ENCODE results near the gene OSBPL10.
"Not testable (repeated sequence)": the region's sequence is repeated elsewhere in the genome, so short reads cannot be mapped to it uniquely, and the experiment has no call there.

OSBPL10 gene

GRCh38 chr3:31981206-31982181 lies at the start of gene OSBPL10, which contains the start of gene ZNF860:
TSS of gene OSBPL10 (minus strand) at chr3:31981262. CDS start at chr3:31981179, 83 bp downstream.
TSS of gene ZNF860 (plus strand) at chr3:31981750. CDS start at chr3:31989080, 7,330 bp downstream.
- Histone ChIP-seq H3K4me1 (ENCODE audit: control insufficient read depth, insufficient read depth, low read length) (peaks cover 21% of the 10 kb centered on the region), H3K9me3 (ENCODE audit: control insufficient read depth, insufficient read depth, low read length) (no peaks in the 10 kb centered on the region), H3K9ac (ENCODE audit: low read depth, low read length) (peak within 1 kb of the TSS; percentile 78), H3K27ac (ENCODE audit: low read depth, low read length) (peak within 1 kb of the TSS; percentile 88), H3K4me3 (ENCODE audit: low read depth, low read length) (peak within 1 kb of the TSS; percentile 84), H3K27me3 (ENCODE audit: control insufficient read depth, insufficient read depth, low read length) (peaks cover 7% of the 10 kb centered on the region; the same call in 1 of the 2 replicates), H3K36me3 (ENCODE audit: control insufficient read depth, insufficient read depth, low read length) (peaks cover 21% of the 10 kb centered on the region)

DNA sequence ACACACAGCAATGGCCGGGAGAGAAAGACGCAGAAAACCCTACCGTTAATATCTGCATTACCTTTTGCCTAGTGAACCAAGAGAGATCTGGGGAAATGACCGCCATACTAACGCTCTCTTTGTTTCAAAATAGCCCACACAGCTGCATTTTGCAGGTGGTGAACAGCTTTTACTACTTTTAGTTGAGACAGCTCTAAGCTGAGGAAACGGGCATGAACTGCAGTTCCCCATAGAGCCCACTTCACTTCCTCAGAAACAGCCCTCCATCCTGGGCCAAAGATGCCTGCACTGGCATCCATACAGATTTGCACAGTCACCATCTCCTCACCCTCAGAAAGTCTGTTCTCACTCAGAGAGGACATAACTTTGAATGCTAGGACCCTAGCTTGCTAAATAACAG lies 45.5 kb upstream of the OSBPL10 start:
- Histone ChIP-seq H3K9me3 (ENCODE audit: control insufficient read depth, insufficient read depth, low read length) (no peaks in the 10 kb centered on the region), H3K4me3 (ENCODE audit: low read depth, low read length) (no peak overlapping the region), H3K36me3 (ENCODE audit: control insufficient read depth, insufficient read depth, low read length) (no peaks in the 10 kb centered on the region), H3K27ac (ENCODE audit: low read depth, low read length) (no peak overlapping the region), H3K27me3 (ENCODE audit: control insufficient read depth, insufficient read depth, low read length) (no peaks in the 10 kb centered on the region), H3K4me1 (ENCODE audit: control insufficient read depth, insufficient read depth, low read length) (no peaks in the 10 kb centered on the region), H3K9ac (ENCODE audit: low read depth, low read length) (no peak overlapping the region)

DNA sequence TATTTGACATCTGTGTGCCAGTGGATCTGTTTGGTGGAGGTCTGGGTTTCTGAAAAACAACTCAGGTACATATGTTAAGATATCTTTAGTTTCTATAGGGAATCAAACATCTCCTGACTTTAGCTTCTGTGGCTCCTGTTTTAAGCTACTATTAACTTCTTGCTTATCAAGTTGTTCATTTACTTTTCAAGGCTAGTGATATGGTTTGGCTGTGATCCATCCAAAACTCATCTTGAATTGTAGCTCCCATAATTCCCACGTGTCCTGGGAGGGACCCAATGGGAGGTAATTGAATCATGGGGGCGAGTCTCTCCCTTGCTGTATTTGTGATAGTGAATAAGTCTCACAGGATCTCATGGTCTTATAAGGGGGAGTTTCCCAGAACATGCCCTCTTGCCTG lies 41.9 kb upstream of the OSBPL10 start:
- H3K27ac ChIP-seq (ENCODE audit: low read depth, low read length): no peak overlapping the region
- H3K4me3 ChIP-seq (ENCODE audit: low read depth, low read length): no peak overlapping the region
- no peaks in the 10 kb centered on the region for H3K27me3 ChIP-seq (ENCODE audit: control insufficient read depth, insufficient read depth, low read length)
- H3K4me1 ChIP-seq (ENCODE audit: control insufficient read depth, insufficient read depth, low read length): peaks cover 3% of the 10 kb centered on the region; the same call in 1 of the 2 replicates
- H3K9me3 ChIP-seq (ENCODE audit: control insufficient read depth, insufficient read depth, low read length): no peaks in the 10 kb centered on the region
- no peaks in the 10 kb centered on the region for H3K36me3 ChIP-seq (ENCODE audit: control insufficient read depth, insufficient read depth, low read length)
- no peak overlapping the region for H3K9ac ChIP-seq (ENCODE audit: low read depth, low read length)

DNA sequence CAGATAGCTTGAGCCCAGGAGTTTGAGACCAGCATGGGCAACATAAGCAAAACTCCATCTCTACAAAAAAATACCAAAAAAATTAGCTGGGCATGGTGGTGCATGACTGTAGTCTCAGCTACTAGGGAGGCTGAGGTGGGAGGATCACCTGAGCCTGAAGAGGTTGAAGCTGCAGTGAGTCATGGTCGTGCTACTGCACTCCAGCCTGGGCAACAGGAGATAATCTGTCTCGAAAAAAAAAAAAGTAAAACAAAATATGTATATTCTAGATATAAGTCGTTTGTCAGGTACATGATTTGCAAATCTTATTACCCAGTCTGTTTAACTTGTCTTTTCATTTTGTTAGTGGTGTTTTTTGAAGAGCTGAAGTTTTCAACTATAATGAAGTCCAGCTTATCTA lies 40.7 kb upstream of the OSBPL10 start:
- no peak overlapping the region for H3K27ac ChIP-seq (ENCODE audit: low read depth, low read length)
- peaks cover 3% of the 10 kb centered on the region; the same call in 1 of the 2 replicates for H3K4me1 ChIP-seq (ENCODE audit: control insufficient read depth, insufficient read depth, low read length)
- H3K9ac ChIP-seq (ENCODE audit: low read depth, low read length): no peak overlapping the region
- H3K9me3 ChIP-seq (ENCODE audit: control insufficient read depth, insufficient read depth, low read length): no peaks in the 10 kb centered on the region
- H3K4me3 ChIP-seq (ENCODE audit: low read depth, low read length): no peak overlapping the region
- no peaks in the 10 kb centered on the region for H3K27me3 ChIP-seq (ENCODE audit: control insufficient read depth, insufficient read depth, low read length)
- H3K36me3 ChIP-seq (ENCODE audit: control insufficient read depth, insufficient read depth, low read length): no peaks in the 10 kb centered on the region

DNA sequence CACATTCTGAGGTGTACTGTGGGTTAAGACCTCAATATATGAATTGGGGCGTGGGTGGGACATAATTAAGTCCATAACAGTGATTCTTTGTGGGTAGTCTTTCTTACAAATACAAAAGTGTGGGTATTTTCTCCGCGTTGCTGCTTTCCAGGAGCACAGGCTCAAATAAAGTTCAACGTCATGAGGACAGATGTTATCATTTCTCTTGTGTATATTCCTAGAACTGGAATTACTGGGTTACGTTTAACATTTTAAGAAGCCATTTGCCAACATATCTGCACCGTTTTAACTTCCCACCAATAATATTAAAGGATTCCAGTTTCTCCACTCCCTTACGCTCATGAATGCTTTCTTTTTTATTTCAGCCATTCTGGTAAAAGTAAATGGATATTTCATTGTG lies 40.1 kb upstream of the OSBPL10 start:
- peaks cover 3% of the 10 kb centered on the region; the same call in 1 of the 2 replicates for H3K4me1 ChIP-seq (ENCODE audit: control insufficient read depth, insufficient read depth, low read length)
- no peaks in the 10 kb centered on the region for H3K9me3 ChIP-seq (ENCODE audit: control insufficient read depth, insufficient read depth, low read length)
- H3K36me3 ChIP-seq (ENCODE audit: control insufficient read depth, insufficient read depth, low read length): no peaks in the 10 kb centered on the region
- H3K27me3 ChIP-seq (ENCODE audit: control insufficient read depth, insufficient read depth, low read length): no peaks in the 10 kb centered on the region
- H3K27ac ChIP-seq (ENCODE audit: low read depth, low read length): no peak overlapping the region
- H3K4me3 ChIP-seq (ENCODE audit: low read depth, low read length): no peak overlapping the region
- no peak overlapping the region for H3K9ac ChIP-seq (ENCODE audit: low read depth, low read length)

DNA sequence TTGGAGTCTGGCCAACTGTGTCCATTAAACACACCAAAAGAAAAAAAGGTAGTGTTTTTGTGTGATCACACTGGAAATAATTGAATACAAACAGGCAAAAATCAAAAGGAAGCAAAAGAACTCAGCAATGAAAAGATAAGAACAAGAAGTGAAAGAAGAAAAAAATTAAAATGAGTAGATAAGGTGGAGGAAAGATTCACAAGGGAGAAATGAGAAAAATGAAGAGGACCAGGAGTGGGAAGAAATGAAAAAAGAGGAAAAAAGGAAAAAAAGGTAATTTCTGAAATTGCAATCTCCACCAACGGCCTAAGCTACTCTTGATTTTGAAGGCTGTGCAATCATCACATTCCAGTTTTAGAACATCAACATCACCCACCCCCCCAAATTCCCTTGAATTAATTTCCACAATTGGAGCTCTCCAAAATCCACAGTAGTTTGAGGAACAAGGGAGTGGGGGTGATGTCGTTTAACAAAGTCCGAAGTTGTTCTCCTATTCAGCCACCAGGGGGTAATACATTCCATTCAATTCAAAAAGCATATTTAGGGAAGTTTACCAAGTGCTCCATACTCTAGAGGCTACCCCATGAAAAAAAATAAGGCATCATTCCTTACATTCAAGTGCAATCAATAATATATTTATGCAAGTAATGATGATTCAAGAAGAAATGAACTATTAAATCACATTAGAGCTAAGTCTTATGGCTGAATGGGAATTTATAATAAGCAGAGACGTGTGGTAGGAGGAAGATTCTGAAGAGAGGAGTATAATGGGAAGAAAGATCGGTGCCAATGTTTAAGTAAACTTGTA lies 37.9 kb upstream of the OSBPL10 start:
- Histone ChIP-seq H3K36me3 (ENCODE audit: control insufficient read depth, insufficient read depth, low read length) (no peaks in the 10 kb centered on the region), H3K9ac (ENCODE audit: low read depth, low read length) (no peak overlapping the region), H3K4me1 (ENCODE audit: control insufficient read depth, insufficient read depth, low read length) (peaks cover 3% of the 10 kb centered on the region; the same call in 1 of the 2 replicates), H3K4me3 (ENCODE audit: low read depth, low read length) (no peak overlapping the region), H3K9me3 (ENCODE audit: control insufficient read depth, insufficient read depth, low read length) (no peaks in the 10 kb centered on the region), H3K27me3 (ENCODE audit: control insufficient read depth, insufficient read depth, low read length) (no peaks in the 10 kb centered on the region), H3K27ac (ENCODE audit: low read depth, low read length) (no peak overlapping the region)

DNA sequence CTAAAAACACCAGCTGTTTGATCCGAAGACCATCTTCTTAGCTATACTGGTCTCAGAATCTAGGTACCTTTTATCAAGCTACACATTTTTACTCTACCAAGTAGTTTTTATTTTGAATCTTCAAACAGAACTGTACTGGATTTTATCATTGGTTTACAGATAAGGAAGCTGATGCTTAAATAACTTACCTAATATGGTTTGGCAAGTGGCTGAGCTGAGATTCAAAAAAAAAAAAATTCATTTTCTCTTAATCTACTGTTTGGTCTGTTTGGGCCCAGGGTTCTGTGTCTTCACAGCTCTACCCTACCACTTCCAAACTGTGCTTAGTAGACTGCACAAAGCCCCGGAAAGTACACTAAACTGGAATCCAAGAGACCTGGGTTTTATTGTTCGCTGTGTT lies 36.2 kb upstream of the OSBPL10 start:
- Histone ChIP-seq H3K27ac (ENCODE audit: low read depth, low read length) (no peak overlapping the region), H3K4me3 (ENCODE audit: low read depth, low read length) (no peak overlapping the region), H3K27me3 (ENCODE audit: control insufficient read depth, insufficient read depth, low read length) (no peaks in the 10 kb centered on the region), H3K9me3 (ENCODE audit: control insufficient read depth, insufficient read depth, low read length) (no peaks in the 10 kb centered on the region), H3K36me3 (ENCODE audit: control insufficient read depth, insufficient read depth, low read length) (no peaks in the 10 kb centered on the region), H3K4me1 (ENCODE audit: control insufficient read depth, insufficient read depth, low read length) (peaks cover 3% of the 10 kb centered on the region; the same call in 1 of the 2 replicates), H3K9ac (ENCODE audit: low read depth, low read length) (no peak overlapping the region)

GRCh38 chr3:32015638-32016037 lies 34.6 kb upstream of the OSBPL10 start:
- H3K36me3 ChIP-seq (ENCODE audit: control insufficient read depth, insufficient read depth, low read length); H3K4me3 ChIP-seq (ENCODE audit: low read depth, low read length); H3K9ac ChIP-seq (ENCODE audit: low read depth, low read length); H3K9me3 ChIP-seq (ENCODE audit: control insufficient read depth, insufficient read depth, low read length); H3K4me1 ChIP-seq (ENCODE audit: control insufficient read depth, insufficient read depth, low read length); H3K27ac ChIP-seq (ENCODE audit: low read depth, low read length); H3K27me3 ChIP-seq (ENCODE audit: control insufficient read depth, insufficient read depth, low read length): not testable (repeated sequence)

DNA sequence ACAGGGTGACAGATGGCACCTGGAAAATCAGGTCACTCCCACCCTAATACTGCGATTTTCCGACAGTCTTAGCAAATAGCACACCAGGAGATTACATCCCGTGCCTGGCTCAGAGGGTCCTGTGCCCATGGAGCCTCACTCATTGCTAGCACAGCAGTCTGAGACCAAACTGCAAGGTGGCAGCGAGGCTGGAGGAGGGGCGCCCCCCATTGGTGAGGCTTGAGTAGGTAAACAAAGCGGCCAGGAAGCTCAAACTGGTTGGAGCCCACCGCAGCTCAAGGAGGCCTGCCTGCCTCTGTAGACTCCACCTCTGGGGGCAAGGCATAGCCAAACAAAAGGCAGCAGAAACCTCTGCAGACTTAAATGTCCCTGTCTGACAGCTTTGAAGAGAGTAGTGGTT lies 29.6 kb upstream of the OSBPL10 start:
- not testable (repeated sequence) for H3K27me3 ChIP-seq (ENCODE audit: control insufficient read depth, insufficient read depth, low read length); H3K4me1 ChIP-seq (ENCODE audit: control insufficient read depth, insufficient read depth, low read length); H3K36me3 ChIP-seq (ENCODE audit: control insufficient read depth, insufficient read depth, low read length); H3K9me3 ChIP-seq (ENCODE audit: control insufficient read depth, insufficient read depth, low read length); H3K9ac ChIP-seq (ENCODE audit: low read depth, low read length); H3K4me3 ChIP-seq (ENCODE audit: low read depth, low read length); H3K27ac ChIP-seq (ENCODE audit: low read depth, low read length)

DNA sequence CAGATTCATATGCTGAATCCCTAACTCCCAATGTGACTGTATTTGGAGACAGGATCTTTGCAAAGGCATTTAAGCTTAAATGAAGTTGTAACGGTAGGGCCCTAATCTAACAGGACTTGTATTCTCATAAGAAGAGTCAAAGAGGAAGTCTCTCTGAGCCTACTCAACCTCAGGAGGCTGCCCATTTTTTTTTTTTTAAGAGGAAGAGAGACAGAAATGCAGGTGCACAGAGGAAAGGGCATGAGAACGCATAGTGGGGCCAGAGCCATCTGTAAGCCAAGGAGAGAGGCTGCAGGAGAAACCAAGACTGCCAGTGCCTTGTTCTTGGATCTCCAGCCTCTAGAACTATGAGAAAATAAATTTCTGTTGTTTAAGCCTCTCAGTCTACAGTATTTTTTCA lies 28.9 kb upstream of the OSBPL10 start:
- Histone ChIP-seq H3K36me3 (ENCODE audit: control insufficient read depth, insufficient read depth, low read length) (no peaks in the 10 kb centered on the region), H3K27me3 (ENCODE audit: control insufficient read depth, insufficient read depth, low read length) (no peaks in the 10 kb centered on the region), H3K9me3 (ENCODE audit: control insufficient read depth, insufficient read depth, low read length) (peaks cover 6% of the 10 kb centered on the region; the same call in 1 of the 2 replicates), H3K9ac (ENCODE audit: low read depth, low read length) (no peak overlapping the region), H3K4me3 (ENCODE audit: low read depth, low read length) (no peak overlapping the region), H3K4me1 (ENCODE audit: control insufficient read depth, insufficient read depth, low read length) (no peaks in the 10 kb centered on the region), H3K27ac (ENCODE audit: low read depth, low read length) (no peak overlapping the region)

Data from HUES48 (cell line).